ENCODE results near the gene RNASEH2B. TPM values are rescaled to one million over a fixed set of nuclear protein-coding genes. Genes with fewer than 3 reads are reported as not detected.

Gene RNASEH2B
- total and polyA plus RNA-seq, 2 experiments from 2014 or later = 39.0 to 64.8 TPM

GRCh38 chr13:50907781-50908180 is 1.8 kb upstream of the RNASEH2B start (continued):
- no peak for TF ChIP-seq ZNF462 (CRISPR knock-in tag; IDR thresholded peaks at IDR 0.05)
- no peak for TF ChIP-seq STAT1 (IDR thresholded peaks at IDR 0.05; ENCODE audit: unreplicated experiment)
- TF ChIP-seq CREB1 (CRISPR knock-in tag; IDR thresholded peaks at IDR 0.05; ENCODE audit: low read depth) = no peak

- Mint-ChIP-seq H3K36me3 (ENCODE audit: low read depth) (no peaks in the 10 kb centered on the region), H3K27me3 (ENCODE audit: insufficient read depth, low read depth, poor library complexity) (peaks cover 4% of the 10 kb centered on the region), H3K9me3 (no peaks in the 10 kb centered on the region; the same call in 2 of the 3 replicates), H3K4me3 (no peak overlapping the region), H3K27ac (no peak overlapping the region), H3K4me1 (peaks cover 21% of the 10 kb centered on the region; the same call in 2 of the 3 replicates)
- no peak overlapping the region for H3K27ac ChIP-seq (ENCODE audit: low read depth)
- no peaks in the 10 kb centered on the region for H3F3A ChIP-seq (replicated peaks; ENCODE audit: low read depth)
- DNase-seq (ENCODE audit: low spot score) (no peak), ATAC-seq (no peak)
- H2AFZ ChIP-seq = no peak overlapping the region
- no peaks in the 10 kb centered on the region for H3K36me3 ChIP-seq (ENCODE audit: insufficient read depth)
- H3K9me2 ChIP-seq (ENCODE audit: insufficient read depth) = no peaks in the 10 kb centered on the region
- TF ChIP-seq, protein P1, sequence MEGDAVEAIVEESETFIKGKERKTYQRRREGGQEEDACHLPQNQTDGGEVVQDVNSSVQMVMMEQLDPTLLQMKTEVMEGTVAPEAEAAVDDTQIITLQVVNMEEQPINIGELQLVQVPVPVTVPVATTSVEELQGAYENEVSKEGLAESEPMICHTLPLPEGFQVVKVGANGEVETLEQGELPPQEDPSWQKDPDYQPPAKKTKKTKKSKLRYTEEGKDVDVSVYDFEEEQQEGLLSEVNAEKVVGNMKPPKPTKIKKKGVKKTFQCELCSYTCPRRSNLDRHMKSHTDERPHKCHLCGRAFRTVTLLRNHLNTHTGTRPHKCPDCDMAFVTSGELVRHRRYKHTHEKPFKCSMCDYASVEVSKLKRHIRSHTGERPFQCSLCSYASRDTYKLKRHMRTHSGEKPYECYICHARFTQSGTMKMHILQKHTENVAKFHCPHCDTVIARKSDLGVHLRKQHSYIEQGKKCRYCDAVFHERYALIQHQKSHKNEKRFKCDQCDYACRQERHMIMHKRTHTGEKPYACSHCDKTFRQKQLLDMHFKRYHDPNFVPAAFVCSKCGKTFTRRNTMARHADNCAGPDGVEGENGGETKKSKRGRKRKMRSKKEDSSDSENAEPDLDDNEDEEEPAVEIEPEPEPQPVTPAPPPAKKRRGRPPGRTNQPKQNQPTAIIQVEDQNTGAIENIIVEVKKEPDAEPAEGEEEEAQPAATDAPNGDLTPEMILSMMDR (conservative IDR thresholded peaks at IDR 0.05; ENCODE audit: low read depth in 2 of 2) = no peak
- TF ChIP-seq JUNB (IDR thresholded peaks at IDR 0.05; ENCODE audit: unreplicated experiment) (no peak), ZNF114 (CRISPR knock-in tag; IDR thresholded peaks at IDR 0.05) (no peak)
- no peak overlapping the region for H3K4me2 ChIP-seq
- no peaks in the 10 kb centered on the region for H3K27me3 ChIP-seq (ENCODE audit: insufficient read depth)
- no peaks in the 10 kb centered on the region for H4K20me1 ChIP-seq (replicated peaks; ENCODE audit: insufficient read depth)
- peaks cover 21% of the 10 kb centered on the region for H3K4me1 ChIP-seq (ENCODE audit: insufficient read depth)
- peaks cover 24% of the 10 kb centered on the region for H3K79me2 ChIP-seq (replicated peaks; ENCODE audit: insufficient read depth)
- no peak overlapping the region for H3K4me3 ChIP-seq
Observed at GRCh38 chr13:50908371-50908770, 1.2 kb upstream of the RNASEH2B start.

Measured in GM23338 (cell line).